ENCODE measurements around the gene PDZD2. TPM values are rescaled to one million over a fixed set of nuclear protein-coding genes. Genes with fewer than 3 reads are reported as not detected.

PDZD2 gene
- polyA plus RNA-seq, 1 donor from 2014 or later = 3.1 TPM

DNA sequence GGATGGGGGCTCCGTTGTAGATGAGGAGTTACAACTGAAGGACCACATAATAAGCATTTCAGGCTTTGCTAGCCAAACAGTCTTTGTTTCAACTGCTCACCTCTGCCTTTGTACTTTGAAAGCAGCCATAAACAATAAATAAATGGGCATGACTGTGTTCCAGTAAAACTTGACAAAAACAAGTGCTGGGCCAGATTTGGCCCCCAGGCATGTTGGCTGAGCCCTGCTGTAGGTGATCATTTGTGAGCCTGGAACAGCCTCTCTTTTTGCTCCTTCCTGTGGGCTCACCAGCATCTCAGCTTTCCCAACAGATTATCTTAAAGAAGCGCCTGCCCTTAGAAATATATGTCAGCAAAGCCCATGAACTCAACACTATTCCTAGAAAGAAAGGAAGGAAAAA, 385.8 kb downstream of the PDZD2 start:
- no peaks in the 10 kb centered on the region for H3K9me3 ChIP-seq (ENCODE audit: low read length)
- H2AFZ ChIP-seq (ENCODE audit: low read depth, low read length) = no peak overlapping the region
- TF ChIP-seq EZH2 (IDR thresholded peaks at IDR 0.05; ENCODE audit: borderline replicate concordance, insufficient read depth, low read length, poor library complexity, severe bottlenecking) (no peak), RAD21 (conservative IDR thresholded peaks at IDR 0.05) (no peak), TAF1 (IDR thresholded peaks at IDR 0.05; ENCODE audit: low read depth) (no peak), SMC3 (conservative IDR thresholded peaks at IDR 0.05; ENCODE audit: poor library complexity) (no peak), POLR2AphosphoS5 (IDR thresholded peaks at IDR 0.05) (no peak), MXI1 (conservative IDR thresholded peaks at IDR 0.05; ENCODE audit: poor library complexity, severe bottlenecking) (no peak), EP300 (conservative IDR thresholded peaks at IDR 0.05; ENCODE audit: poor library complexity, severe bottlenecking) (no peak)
- TF ChIP-seq, protein P1, sequence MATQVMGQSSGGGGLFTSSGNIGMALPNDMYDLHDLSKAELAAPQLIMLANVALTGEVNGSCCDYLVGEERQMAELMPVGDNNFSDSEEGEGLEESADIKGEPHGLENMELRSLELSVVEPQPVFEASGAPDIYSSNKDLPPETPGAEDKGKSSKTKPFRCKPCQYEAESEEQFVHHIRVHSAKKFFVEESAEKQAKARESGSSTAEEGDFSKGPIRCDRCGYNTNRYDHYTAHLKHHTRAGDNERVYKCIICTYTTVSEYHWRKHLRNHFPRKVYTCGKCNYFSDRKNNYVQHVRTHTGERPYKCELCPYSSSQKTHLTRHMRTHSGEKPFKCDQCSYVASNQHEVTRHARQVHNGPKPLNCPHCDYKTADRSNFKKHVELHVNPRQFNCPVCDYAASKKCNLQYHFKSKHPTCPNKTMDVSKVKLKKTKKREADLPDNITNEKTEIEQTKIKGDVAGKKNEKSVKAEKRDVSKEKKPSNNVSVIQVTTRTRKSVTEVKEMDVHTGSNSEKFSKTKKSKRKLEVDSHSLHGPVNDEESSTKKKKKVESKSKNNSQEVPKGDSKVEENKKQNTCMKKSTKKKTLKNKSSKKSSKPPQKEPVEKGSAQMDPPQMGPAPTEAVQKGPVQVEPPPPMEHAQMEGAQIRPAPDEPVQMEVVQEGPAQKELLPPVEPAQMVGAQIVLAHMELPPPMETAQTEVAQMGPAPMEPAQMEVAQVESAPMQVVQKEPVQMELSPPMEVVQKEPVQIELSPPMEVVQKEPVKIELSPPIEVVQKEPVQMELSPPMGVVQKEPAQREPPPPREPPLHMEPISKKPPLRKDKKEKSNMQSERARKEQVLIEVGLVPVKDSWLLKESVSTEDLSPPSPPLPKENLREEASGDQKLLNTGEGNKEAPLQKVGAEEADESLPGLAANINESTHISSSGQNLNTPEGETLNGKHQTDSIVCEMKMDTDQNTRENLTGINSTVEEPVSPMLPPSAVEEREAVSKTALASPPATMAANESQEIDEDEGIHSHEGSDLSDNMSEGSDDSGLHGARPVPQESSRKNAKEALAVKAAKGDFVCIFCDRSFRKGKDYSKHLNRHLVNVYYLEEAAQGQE (IDR thresholded peaks at IDR 0.05; ENCODE audit: borderline replicate concordance) = no peak
- TF ChIP-seq, protein P2, sequence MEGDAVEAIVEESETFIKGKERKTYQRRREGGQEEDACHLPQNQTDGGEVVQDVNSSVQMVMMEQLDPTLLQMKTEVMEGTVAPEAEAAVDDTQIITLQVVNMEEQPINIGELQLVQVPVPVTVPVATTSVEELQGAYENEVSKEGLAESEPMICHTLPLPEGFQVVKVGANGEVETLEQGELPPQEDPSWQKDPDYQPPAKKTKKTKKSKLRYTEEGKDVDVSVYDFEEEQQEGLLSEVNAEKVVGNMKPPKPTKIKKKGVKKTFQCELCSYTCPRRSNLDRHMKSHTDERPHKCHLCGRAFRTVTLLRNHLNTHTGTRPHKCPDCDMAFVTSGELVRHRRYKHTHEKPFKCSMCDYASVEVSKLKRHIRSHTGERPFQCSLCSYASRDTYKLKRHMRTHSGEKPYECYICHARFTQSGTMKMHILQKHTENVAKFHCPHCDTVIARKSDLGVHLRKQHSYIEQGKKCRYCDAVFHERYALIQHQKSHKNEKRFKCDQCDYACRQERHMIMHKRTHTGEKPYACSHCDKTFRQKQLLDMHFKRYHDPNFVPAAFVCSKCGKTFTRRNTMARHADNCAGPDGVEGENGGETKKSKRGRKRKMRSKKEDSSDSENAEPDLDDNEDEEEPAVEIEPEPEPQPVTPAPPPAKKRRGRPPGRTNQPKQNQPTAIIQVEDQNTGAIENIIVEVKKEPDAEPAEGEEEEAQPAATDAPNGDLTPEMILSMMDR (IDR thresholded peaks at IDR 0.05; ENCODE audit: poor library complexity, severe bottlenecking) = no peak
- no peaks in the 10 kb centered on the region for H3K79me2 ChIP-seq (replicated peaks; ENCODE audit: insufficient read depth, low read length)
- H3K4me3 ChIP-seq (ENCODE audit: low read length) = no peak overlapping the region
- no peaks in the 10 kb centered on the region for H3K9me2 ChIP-seq (ENCODE audit: insufficient read depth, low read length)
- H3K27me3 ChIP-seq (ENCODE audit: insufficient read depth, low read depth, low read length) = no peaks in the 10 kb centered on the region
- no peak overlapping the region for H3K9ac ChIP-seq (ENCODE audit: low read length)
- no peak overlapping the region for H3K27ac ChIP-seq (ENCODE audit: low read length)
- no peaks in the 10 kb centered on the region for H3F3A ChIP-seq (ENCODE audit: insufficient read depth, low read length, poor library complexity, severe bottlenecking)
- no peaks in the 10 kb centered on the region for H3K36me3 ChIP-seq (ENCODE audit: insufficient read depth, low read length)
- H3K4me2 ChIP-seq (ENCODE audit: low read length) = no peak overlapping the region
- no peaks in the 10 kb centered on the region for H4K20me1 ChIP-seq (ENCODE audit: insufficient read depth)

DNA sequence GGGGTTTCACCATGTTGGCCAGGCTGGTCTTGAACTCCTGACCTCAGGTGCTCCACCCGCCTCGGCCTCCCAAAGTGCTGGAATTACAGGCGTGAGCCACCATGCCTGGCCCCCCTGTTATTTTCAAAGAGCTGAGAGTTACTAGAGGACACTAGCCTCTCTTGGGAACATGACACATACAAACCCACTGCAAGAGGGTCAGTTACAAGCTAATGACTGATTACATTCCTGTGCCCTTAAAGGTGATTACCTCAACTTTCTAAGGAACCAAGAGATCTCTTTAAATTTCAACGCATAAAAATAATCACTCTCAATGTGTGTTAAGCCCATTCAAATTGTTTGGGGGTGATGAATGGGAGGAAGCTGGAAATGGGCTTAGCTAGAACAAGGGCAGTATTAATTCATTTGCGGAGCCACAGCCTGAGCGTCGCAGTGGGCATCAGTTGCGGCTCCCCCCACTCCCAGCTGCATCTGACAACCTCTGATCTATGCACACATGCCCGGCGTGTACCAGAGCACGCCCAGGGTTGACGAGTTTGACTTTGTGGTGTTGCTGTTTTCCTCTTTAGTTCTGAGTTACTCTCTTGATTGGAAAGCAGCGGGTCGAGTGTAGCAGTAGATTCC, 388.3 kb downstream of the PDZD2 start:
- Histone ChIP-seq H3K4me2 (ENCODE audit: low read length) (no peak overlapping the region), H4K20me1 (ENCODE audit: insufficient read depth) (no peaks in the 10 kb centered on the region), H3K9me3 (ENCODE audit: low read length) (no peaks in the 10 kb centered on the region), H3K9me2 (ENCODE audit: insufficient read depth, low read length) (no peaks in the 10 kb centered on the region), H3K36me3 (ENCODE audit: insufficient read depth, low read length) (no peaks in the 10 kb centered on the region), H2AFZ (ENCODE audit: low read depth, low read length) (no peak overlapping the region), H3F3A (ENCODE audit: insufficient read depth, low read length, poor library complexity, severe bottlenecking) (no peaks in the 10 kb centered on the region), H3K79me2 (replicated peaks; ENCODE audit: insufficient read depth, low read length) (no peaks in the 10 kb centered on the region), H3K4me3 (ENCODE audit: low read length) (no peak overlapping the region), H3K27ac (ENCODE audit: low read length) (no peak overlapping the region), H3K27me3 (ENCODE audit: insufficient read depth, low read depth, low read length) (no peaks in the 10 kb centered on the region), H3K9ac (ENCODE audit: low read length) (no peak overlapping the region)
- no peak for TF ChIP-seq EP300 (conservative IDR thresholded peaks at IDR 0.05; ENCODE audit: poor library complexity, severe bottlenecking)
- TF ChIP-seq, protein P2 (IDR thresholded peaks at IDR 0.05; ENCODE audit: poor library complexity, severe bottlenecking) = no peak
- TF ChIP-seq TAF1 (IDR thresholded peaks at IDR 0.05; ENCODE audit: low read depth) = no peak
- no peak for TF ChIP-seq MXI1 (conservative IDR thresholded peaks at IDR 0.05; ENCODE audit: poor library complexity, severe bottlenecking)
- no peak for TF ChIP-seq EZH2 (IDR thresholded peaks at IDR 0.05; ENCODE audit: borderline replicate concordance, insufficient read depth, low read length, poor library complexity, severe bottlenecking)
- TF ChIP-seq RAD21 (conservative IDR thresholded peaks at IDR 0.05) = no peak
- TF ChIP-seq, protein P1 (IDR thresholded peaks at IDR 0.05; ENCODE audit: borderline replicate concordance) = no peak
- TF ChIP-seq POLR2AphosphoS5 (IDR thresholded peaks at IDR 0.05) = no peak
- no peak for TF ChIP-seq SMC3 (conservative IDR thresholded peaks at IDR 0.05; ENCODE audit: poor library complexity)
